IMR-90 (cell line): ENCODE results near the gene COL28A1. TPM values are rescaled to one million over a fixed set of nuclear protein-coding genes. Genes with fewer than 3 reads are reported as not detected.

Experiments
- ATAC-seq: fragments of 200-7000 bp; cut with Tn5 transposase; 2 replicates; pipeline ENCODE4 v1.9.1; 2020; ENCODE audit warnings: low read depth, mild to moderate bottlenecking, moderate library complexity
- BruUV-seq: library from RNA; stranded (reverse); fragments of 400-500 nt; replicated peaks from 2 replicates; lab custom pipeline; 2021; lab: Mats Ljungman, UMichigan
- CTCF ChIA-PET: fragments of 300-600 bp; formaldehyde crosslinking; extraction: SDS; loops from one replicate; lab custom pipeline; 2021; ENCODE audit warnings: antibody characterized with exemption; lab: Yijun Ruan, JAX
- POLR2A ChIA-PET: fragments of 300-600 bp; sonication (Branson Sonifier 250); formaldehyde crosslinking; loops from one replicate; lab custom pipeline; 2022; ENCODE audit warnings: antibody characterized with exemption; ENCODE audit not compliant: unreplicated experiment; lab: Charles Lee
- DNase-seq: peaks from one replicate; pipeline ENCODE4 v3.0.0; 2013
- H2AFZ ChIP-seq: replicated peaks from 2 replicates; pipeline ENCODE3; 2013; ENCODE audit warnings: low read length, mild to moderate bottlenecking; ENCODE audit not compliant: poor library complexity
- H2AK5ac ChIP-seq: 2 replicates; pipeline ENCODE4 v1.6.1; 2013; ENCODE audit warnings: low read depth, low read length, inconsistent platforms
- H2AK9ac ChIP-seq: replicated peaks from 2 replicates; pipeline ENCODE3; 2013; ENCODE audit warnings: mild to moderate bottlenecking, low read depth, low read length, moderate library complexity; ENCODE audit not compliant: poor library complexity
- H2BK120ac ChIP-seq: 2 replicates; pipeline ENCODE4 v1.6.1; 2013; ENCODE audit warnings: low read depth, low read length, inconsistent platforms
- H2BK15ac ChIP-seq: 3 replicates; pipeline ENCODE4 v1.6.1; 2013; ENCODE audit warnings: low read depth, low read length, inconsistent platforms
- H2BK20ac ChIP-seq: 2 replicates; pipeline ENCODE4 v1.6.1; 2013; ENCODE audit warnings: low read depth, mild to moderate bottlenecking, inconsistent platforms, low read length, moderate library complexity
- H2BK5ac ChIP-seq: 2 replicates; pipeline ENCODE4 v1.6.1; 2013; ENCODE audit warnings: mild to moderate bottlenecking, low read depth, low read length, inconsistent platforms; ENCODE audit not compliant: poor library complexity, severe bottlenecking
- H3K14ac ChIP-seq: replicated peaks from 2 replicates; pipeline ENCODE4 v1.6.1; 2013; ENCODE audit warnings: low read depth, low read length, inconsistent platforms
- H3K18ac ChIP-seq: 2 replicates; pipeline ENCODE4 v1.6.1; 2013; ENCODE audit warnings: low read depth, low read length, control low read depth
- H3K23ac ChIP-seq: 2 replicates; pipeline ENCODE4 v1.6.1; 2013; ENCODE audit warnings: low read depth, low read length, inconsistent platforms
- H3K27ac ChIP-seq: 2 replicates; pipeline ENCODE4 v1.5.1; 2013; ENCODE audit warnings: mild to moderate bottlenecking, control low read depth, low read length; ENCODE audit not compliant: insufficient read depth
- H3K27me3 ChIP-seq: 2 replicates; pipeline ENCODE4 v1.6.1; 2013; ENCODE audit warnings: low read length; ENCODE audit not compliant: control insufficient read depth, insufficient read depth
- H3K36me3 ChIP-seq: 2 replicates; pipeline ENCODE4 v1.6.1; 2013; ENCODE audit warnings: low read length, mixed read lengths; ENCODE audit not compliant: control insufficient read depth, insufficient read depth
- H3K4ac ChIP-seq: 2 replicates; pipeline ENCODE4 v1.6.1; 2013; ENCODE audit warnings: low read depth, low read length, inconsistent platforms
- H3K4me1 ChIP-seq: 2 replicates; pipeline ENCODE4 v1.6.1; 2013; ENCODE audit warnings: low read length, mixed read lengths; ENCODE audit not compliant: control insufficient read depth, insufficient read depth
- H3K4me2 ChIP-seq: 2 replicates; pipeline ENCODE4 v1.6.1; 2013; ENCODE audit warnings: low read depth, mild to moderate bottlenecking, control low read depth, low read length, moderate library complexity
- H3K4me3 ChIP-seq: 2 replicates; pipeline ENCODE4 v1.5.1; 2013; ENCODE audit warnings: low read depth, mild to moderate bottlenecking, control low read depth, low read length, moderate library complexity; ENCODE audit not compliant: insufficient read depth
- H3K56ac ChIP-seq: 2 replicates; pipeline ENCODE4 v1.6.1; 2013; ENCODE audit warnings: low read length, inconsistent platforms; ENCODE audit not compliant: insufficient read depth; ENCODE audit errors: extremely low read depth
- H3K79me1 ChIP-seq, 2 experiments: 2 replicates each; pipeline ENCODE4 v1.6.1; 2013; ENCODE audit warnings: low read length in 2 of 2, inconsistent platforms in 1 of 2, low read depth in 1 of 2
- H3K9ac ChIP-seq: 2 replicates; pipeline ENCODE4 v1.6.1; 2013; ENCODE audit warnings: low read depth, low read length, control low read depth
- H3K9me1 ChIP-seq: 2 replicates; pipeline ENCODE4 v1.6.1; 2013; ENCODE audit warnings: low read length, inconsistent platforms; ENCODE audit not compliant: insufficient read depth
- H3K9me3 ChIP-seq: 2 replicates; pipeline ENCODE4 v1.6.1; 2013; ENCODE audit warnings: low read length; ENCODE audit not compliant: control insufficient read depth, insufficient read depth
- H4K20me1 ChIP-seq: 2 replicates; pipeline ENCODE4 v1.6.1; 2013; ENCODE audit warnings: low read length, inconsistent platforms; ENCODE audit not compliant: insufficient read depth
- H4K5ac ChIP-seq: 2 replicates; pipeline ENCODE4 v1.6.1; 2013; ENCODE audit warnings: mild to moderate bottlenecking, low read depth, low read length, control low read depth
- H4K8ac ChIP-seq, 2 experiments: 2 replicates each; pipeline ENCODE4 v1.6.1; 2013; ENCODE audit warnings: low read depth in 2 of 2, low read length in 2 of 2, control low read depth in 1 of 2, inconsistent platforms in 1 of 2
- H4K91ac ChIP-seq: 2 replicates; pipeline ENCODE4 v1.6.1; 2013; ENCODE audit warnings: low read depth, low read length, inconsistent platforms; ENCODE audit not compliant: insufficient read depth
- MAZ ChIP-seq: IDR thresholded peaks from 2 replicates; pipeline ENCODE4 v1.6.1; 2012; ENCODE audit warnings: low read depth, mild to moderate bottlenecking, low read length, improper control_type of control experiment, moderate library complexity, borderline replicate concordance
- NFE2L2 ChIP-seq: fragments of 150-350 bp; IDR thresholded peaks from 2 replicates; pipeline ENCODE4 v1.6.1; 2016; ENCODE audit warnings: low read depth, mild to moderate bottlenecking, low read length
- RCOR1 ChIP-seq: IDR thresholded peaks from 2 replicates; pipeline ENCODE4 v1.6.1; 2012; ENCODE audit warnings: mild to moderate bottlenecking, low read length, improper control_type of control experiment; ENCODE audit not compliant: insufficient replicate concordance
- RFX5 ChIP-seq: IDR thresholded peaks from 2 replicates; pipeline ENCODE4 v1.8.0; 2012; ENCODE audit warnings: low read depth, mild to moderate bottlenecking, low read length, moderate library complexity
- WGBS, 2 experiments: methylation state at CpG; one replicate each; pipeline versions ENCODE4 v1.1.5 to v1.1.7; 2013; ENCODE audit warnings: missing lambda C conversion rate in 2 of 2; ENCODE audit not compliant: insufficient read length in 1 of 2; ENCODE audit errors: extremely low coverage in 2 of 2; 5-methylcytosine and 5-hydroxymethylcytosine counted together
- dilution Hi-C: fragments of 300-500 bp; cut with HindIII; formaldehyde crosslinking; loops from one replicate; pipeline ENCODE4 v1.14.3; 2018; ENCODE audit warnings: low sequenced_read_pairs; ENCODE audit not compliant: unreplicated experiment
- in situ Hi-C: fragments of 300-500 bp; cut with MboI; formaldehyde crosslinking; loops from 3 replicates; pipeline ENCODE4 v1.14.3; 2019; ENCODE audit warnings: low sequenced_read_pairs, inconsistent platforms, mixed read lengths
- intact Hi-C: fragments of 100-400 bp; cut with micrococcal nuclease; formaldehyde crosslinking; loops from 2 replicates; pipeline ENCODE4 v1.10.0; 2022
- polyA plus RNA-seq, 3 experiments: library from polyadenylated mRNA; depleted of rRNA; stranded (reverse); fragments of >200 nt; gene quantifications; 2 replicates each; pipeline ENCODE4 v1.2.3, GENCODE V29; 2012; ENCODE audit warnings: low replicate concordance in 1 of 3
- total RNA-seq: library from RNA; depleted of rRNA; stranded (reverse); fragments of >200 nt; gene quantifications from 2 replicates; pipeline ENCODE4 v1.2.3, GENCODE V29; 2012

COL28A1 gene
- total and polyA plus RNA-seq, 2 of the 4 experiments (the other 2 are of a cell fraction) = under 0.01 to 0.05 TPM

DNA sequence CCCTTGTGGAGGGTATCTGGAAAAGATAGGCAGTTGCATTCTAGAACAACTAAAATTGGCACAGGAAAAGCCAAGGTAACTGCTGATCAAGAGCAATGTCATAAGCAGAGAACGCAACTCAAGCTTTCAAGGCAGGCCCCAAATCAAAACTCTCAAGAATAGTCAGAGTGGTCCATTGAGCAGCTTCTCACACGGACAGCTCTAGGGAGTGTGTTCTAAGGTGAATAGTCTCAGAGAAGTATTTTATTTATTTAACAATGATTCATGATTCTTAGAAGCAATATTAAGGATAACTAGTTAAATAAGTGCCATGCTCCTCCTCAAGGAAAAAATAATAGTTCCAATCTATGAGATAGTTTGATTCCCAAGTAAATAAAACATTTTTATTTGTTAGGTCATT lies 83.0 kb downstream of the COL28A1 start:
- no peak overlapping the region for H3K27ac ChIP-seq
- H3K4me3 ChIP-seq = no peak overlapping the region
- no peaks in the 10 kb centered on the region for H4K20me1 ChIP-seq
- no CpG with 5 or more reads among the region's 2 CpGs for WGBS, 2 experiments
- ChIA-PET CTCF (no interaction called here), POLR2A (no interaction called here)
- intact Hi-C loops (no loop called here), dilution Hi-C loops (no loop called here), in situ Hi-C loops (no loop called here)
- no peak overlapping the region for H2BK20ac ChIP-seq
- H3K9ac ChIP-seq = no peak overlapping the region
- peaks cover 2% of the 10 kb centered on the region; the same call in 1 of the 2 replicates for H3K4me1 ChIP-seq
- H2BK5ac ChIP-seq = no peak overlapping the region
- H3K36me3 ChIP-seq = no peaks in the 10 kb centered on the region
- H2BK15ac ChIP-seq = no peak overlapping the region
- H3K27me3 ChIP-seq = no peaks in the 10 kb centered on the region
- no peak overlapping the region for H3K56ac ChIP-seq
- H3K4ac ChIP-seq = no peak overlapping the region
- no peak overlapping the region for H3K23ac ChIP-seq
- no peaks in the 10 kb centered on the region for H3K79me1 ChIP-seq
- H4K5ac ChIP-seq = no peak overlapping the region
- no peak overlapping the region for H2BK120ac ChIP-seq
- ATAC-seq (no peak), DNase-seq (no peak)
- no peak overlapping the region for H4K8ac ChIP-seq
- H3K4me2 ChIP-seq = no peak overlapping the region
- H2AFZ ChIP-seq = no peak overlapping the region
- H2AK5ac ChIP-seq = no peak overlapping the region
- TF ChIP-seq RCOR1 (no peak), RFX5 (no peak), MAZ (no peak), NFE2L2 (no peak)
- H2AK9ac ChIP-seq = no peak overlapping the region
- no TSS peak for BruUV-seq
- H3K9me1 ChIP-seq = no peaks in the 10 kb centered on the region
- no peak overlapping the region for H3K14ac ChIP-seq
- H3K9me3 ChIP-seq = peaks cover 3% of the 10 kb centered on the region; the same call in 1 of the 2 replicates
- no peak overlapping the region for H3K18ac ChIP-seq
- H4K91ac ChIP-seq = no peak overlapping the region
